Measurements from ENCODE around the gene PARN. TPM values are rescaled to one million over a fixed set of nuclear protein-coding genes. Genes with fewer than 3 reads are reported as not detected.

PARN gene
- total and polyA plus RNA-seq, 9 of the 15 experiments (the other 6 are each of a cell fraction or from before 2014, with no cell fraction given): 9.6 to 51.3 (median 40.4) TPM

GRCh38 chr16:14632693-14633569 lies 2.9 kb upstream of the PARN start, which contains the start of gene BFAR (continued):
- TF ChIP-seq ELF2 (CRISPR knock-in tag; IDR thresholded peaks at IDR 0.05) (peak; percentile 27; the same call in 1 of the 2 replicates), BRCA1 (IDR thresholded peaks at IDR 0.05) (no peak), BRCA1 (CRISPR knock-in tag; IDR thresholded peaks at IDR 0.05) (0 out of 2 replicates have a peak, but pooled peaks have one; percentile 54), BRF1 (IDR thresholded peaks at IDR 0.05; ENCODE audit: borderline replicate concordance, extremely low read depth, insufficient read length) (no peak), ARID3B (CRISPR knock-in tag; IDR thresholded peaks at IDR 0.05; ENCODE audit: borderline replicate concordance) (no peak), C11orf30 (IDR thresholded peaks at IDR 0.05; ENCODE audit: low read depth) (peak; percentile 57), CC2D1A (IDR thresholded peaks at IDR 0.05) (no peak), NFRKB (IDR thresholded peaks at IDR 0.05; ENCODE audit: low read depth) (peak; percentile 35; the same call in 1 of the 2 replicates), PHTF2 (CRISPR knock-in tag; IDR thresholded peaks at IDR 0.05) (no peak), POLR2G (IDR thresholded peaks at IDR 0.05; ENCODE audit: low read depth, low read length) (peak; percentile 97), TOE1 (IDR thresholded peaks at IDR 0.05; ENCODE audit: borderline replicate concordance) (peak; percentile 54; the same call in 1 of the 2 replicates), TOE1 (CRISPR knock-in tag; IDR thresholded peaks at IDR 0.05; ENCODE audit: borderline replicate concordance, low read depth) (no peak), MBD2 (IDR thresholded peaks at IDR 0.05; ENCODE audit: borderline replicate concordance, low read depth) (peak; percentile 79; the same call in 1 of the 2 replicates), ZNF133 (CRISPR knock-in tag; IDR thresholded peaks at IDR 0.05) (no peak), ZNF232 (CRISPR knock-in tag; IDR thresholded peaks at IDR 0.05) (0 out of 2 replicates have a peak, but pooled peaks have one; percentile 63), ETV1 (tag; conservative IDR thresholded peaks at IDR 0.05; ENCODE audit: low read depth) (peak; percentile 75), ELK1 (CRISPR knock-in tag; IDR thresholded peaks at IDR 0.05) (no peak), ZBTB43 (CRISPR knock-in tag; IDR thresholded peaks at IDR 0.05) (peak; percentile 49; the same call in 1 of the 2 replicates), ZNF668 (CRISPR knock-in tag; IDR thresholded peaks at IDR 0.05) (no peak), ZBED1 (IDR thresholded peaks at IDR 0.05) (peak; percentile 74; the same call in 1 of the 2 replicates)
- TF ChIP-seq, protein P1, sequence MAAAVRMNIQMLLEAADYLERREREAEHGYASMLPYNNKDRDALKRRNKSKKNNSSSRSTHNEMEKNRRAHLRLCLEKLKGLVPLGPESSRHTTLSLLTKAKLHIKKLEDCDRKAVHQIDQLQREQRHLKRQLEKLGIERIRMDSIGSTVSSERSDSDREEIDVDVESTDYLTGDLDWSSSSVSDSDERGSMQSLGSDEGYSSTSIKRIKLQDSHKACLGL (CRISPR knock-in tag; IDR thresholded peaks at IDR 0.05; ENCODE audit: borderline replicate concordance, poor library complexity, severe bottlenecking): no peak
- TF ChIP-seq, protein P2, sequence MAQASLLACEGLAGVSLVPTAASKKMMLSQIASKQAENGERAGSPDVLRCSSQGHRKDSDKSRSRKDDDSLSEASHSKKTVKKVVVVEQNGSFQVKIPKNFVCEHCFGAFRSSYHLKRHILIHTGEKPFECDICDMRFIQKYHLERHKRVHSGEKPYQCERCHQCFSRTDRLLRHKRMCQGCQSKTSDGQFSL (CRISPR knock-in tag; IDR thresholded peaks at IDR 0.05): peak; percentile 88; the same call in 1 of the 2 replicates
- TF ChIP-seq, protein P2 (tag; IDR thresholded peaks at IDR 0.05): peak in 1 of 2 experiments; percentile 80; a peak in 1 of 4 replicates

Data from K562 (cell line).